Left colon (tissue), 2 donors: Measurements from ENCODE around the gene EXOSC3. TPM values are rescaled to one million over a fixed set of nuclear protein-coding genes. Genes with fewer than 3 reads are reported as not detected.
A peak's percentile ranks its signal among the peaks of the same experiment; 100 is the strongest.
"Not testable (repeated sequence)": the region's sequence is repeated elsewhere in the genome, so short reads cannot be mapped to it uniquely, and the experiment has no call there.

ENCODE experiments used
- ATAC-seq: fragments of 200-7000 bp; cut with Tn5 transposase; one replicate; pipeline ENCODE4 v1.9.1; 2020; ENCODE audit warnings: mild to moderate bottlenecking, moderate library complexity
- DNase-seq, 2 donors: peaks; one replicate each; pipeline ENCODE4 v3.0.0-alpha.2; 2020
- intact Hi-C, 2 donors: fragments of 100-400 bp; cut with DNase I in 1 of 2; cut with micrococcal nuclease in 1 of 2; formaldehyde crosslinking; loops; one replicate each; pipeline versions ENCODE4 v1.11.2 to v1.14.0; 2022; cut with DNase I, micrococcal nuclease
- long read RNA-seq: library from polyadenylated mRNA; unstranded; transcript quantifications from one replicate; pipeline ENCODE4 v2.0.0, GENCODE V29; 2021
- total RNA-seq, 2 donors: library from RNA; stranded (reverse); fragmentation: NEBNext Ultra II Directional; extraction: Animal tissue kit (Norgen Biotek cat#: 25700); gene quantifications; one replicate each; pipeline ENCODE4 v1.2.1, GENCODE V29; 2021
- donor health status: DM: no; HTN: no; CAD: no.
- donor health status: DM: yes; HTN: yes; CAD: no.

The EXOSC3 gene
- total RNA-seq = 10 to 100 TPM; 30.5 to 31.4 TPM
- long read RNA-seq, transcript EXOSC3-202 (3 exons, 768 nt) = minor isoform, 5 of 24 reads
- long read RNA-seq, transcript EXOSC3-201 (4 exons, 1,806 nt) = major isoform, 17 of 24 reads
- long read RNA-seq, partial matches to known transcripts = 0 of 24 reads
- long read RNA-seq, other reads (novel, unspliced or antisense) = 1 of 24 reads

DNA sequence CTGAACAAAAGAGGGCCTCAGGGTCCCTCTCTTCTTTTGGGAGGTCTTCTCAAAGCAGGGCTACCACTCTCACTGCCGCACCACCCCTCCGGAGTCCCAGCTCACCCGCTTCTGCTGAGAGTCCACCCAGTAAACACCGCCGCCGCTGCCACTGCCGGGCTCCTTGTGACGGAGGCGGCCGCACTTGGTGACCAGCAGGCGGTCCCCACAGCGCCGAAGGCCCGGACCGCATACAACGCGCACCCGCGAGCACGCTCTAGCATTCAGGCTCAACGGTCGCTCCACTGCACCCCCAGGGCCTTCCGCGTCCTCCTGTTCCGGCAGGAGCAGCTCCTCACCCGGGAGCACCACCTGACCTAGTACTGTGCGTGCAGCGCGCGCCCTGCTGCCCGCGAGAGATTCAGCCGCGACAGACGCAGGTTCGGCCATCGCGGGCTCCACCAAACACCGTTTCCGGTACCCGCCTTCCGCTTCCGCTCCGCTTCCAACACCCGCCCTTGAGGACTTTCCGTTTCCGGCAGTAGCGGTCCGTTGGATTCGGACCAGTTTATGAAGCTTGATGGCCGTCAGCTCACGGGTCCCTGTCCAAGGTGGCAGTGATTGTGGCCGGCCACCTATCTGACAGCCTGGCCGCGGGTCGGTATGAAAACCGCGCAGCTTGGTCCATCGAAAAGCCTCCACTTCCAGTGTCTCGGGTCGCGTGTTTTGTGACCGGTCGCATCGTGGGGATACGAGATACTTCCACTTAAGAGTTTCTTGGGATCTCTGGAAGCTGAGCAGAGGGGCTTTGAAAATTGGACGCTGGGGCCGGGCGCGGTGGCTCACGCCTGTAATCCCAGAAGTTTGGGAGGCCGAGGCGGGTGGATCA lies at the start of gene EXOSC3:
EXOSC3 (minus strand) TSS at position 449 of the 868 bp plus-strand sequence; CDS start at position 429, 20 bp downstream.
- intact Hi-C loops = no loop called here
- DNase-seq (peak; percentile 91 to 92), ATAC-seq (peak; percentile 96)

DNA sequence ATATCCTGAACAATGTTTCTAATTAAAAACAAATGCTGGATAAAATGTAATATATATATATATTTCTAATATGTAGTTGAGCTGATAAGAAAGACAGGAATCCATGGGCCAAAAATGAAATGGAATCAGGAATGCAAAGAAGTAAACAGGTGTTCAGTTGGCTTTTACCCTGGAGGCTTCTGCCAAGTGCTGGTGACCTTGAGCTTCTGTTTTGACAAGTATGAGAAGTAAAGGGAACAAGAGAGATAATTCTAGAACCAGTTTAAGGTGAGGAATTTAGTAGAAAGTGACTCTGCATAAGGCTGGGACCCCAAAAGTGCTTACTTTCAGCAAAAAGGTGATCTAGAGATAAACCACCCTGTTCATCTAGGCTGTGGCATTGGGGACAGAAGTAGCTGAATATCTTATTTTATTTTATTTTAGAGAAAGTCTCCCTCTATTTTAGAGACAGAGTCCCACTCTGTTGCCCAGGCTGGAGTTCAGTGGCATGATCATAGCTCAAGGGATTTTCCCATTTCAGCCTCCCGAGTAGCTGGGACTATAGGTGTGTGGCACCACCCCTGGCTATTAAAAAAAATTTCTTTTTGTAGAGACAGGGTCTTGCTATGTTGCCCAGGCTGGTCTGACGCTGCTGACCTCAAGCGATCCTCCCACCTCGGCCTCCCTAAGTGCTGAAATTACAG lies 42.8 kb upstream of the EXOSC3 start:
- intact Hi-C loops = no loop called here
- ATAC-seq (no peak), DNase-seq (no peak)

DNA sequence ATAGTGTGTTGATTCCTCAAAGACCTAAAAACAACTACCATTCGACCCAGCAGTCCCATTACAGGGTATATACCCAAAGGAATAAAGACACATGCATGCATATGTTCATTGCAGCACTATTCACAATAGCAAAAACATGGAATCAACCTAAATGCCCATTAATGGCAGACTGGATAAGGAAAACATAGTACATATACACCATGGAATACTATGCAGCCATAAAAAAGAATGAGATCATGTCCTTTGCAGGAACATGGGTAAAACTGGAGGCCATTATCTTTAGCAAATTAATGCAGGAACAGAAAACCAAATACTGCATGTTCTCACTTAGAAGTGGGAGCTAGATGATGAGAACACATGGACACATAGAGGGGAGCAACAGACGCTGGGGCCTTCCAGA lies 40.3 kb upstream of the EXOSC3 start:
- ATAC-seq, intact Hi-C loops, DNase-seq: not testable (repeated sequence)

DNA sequence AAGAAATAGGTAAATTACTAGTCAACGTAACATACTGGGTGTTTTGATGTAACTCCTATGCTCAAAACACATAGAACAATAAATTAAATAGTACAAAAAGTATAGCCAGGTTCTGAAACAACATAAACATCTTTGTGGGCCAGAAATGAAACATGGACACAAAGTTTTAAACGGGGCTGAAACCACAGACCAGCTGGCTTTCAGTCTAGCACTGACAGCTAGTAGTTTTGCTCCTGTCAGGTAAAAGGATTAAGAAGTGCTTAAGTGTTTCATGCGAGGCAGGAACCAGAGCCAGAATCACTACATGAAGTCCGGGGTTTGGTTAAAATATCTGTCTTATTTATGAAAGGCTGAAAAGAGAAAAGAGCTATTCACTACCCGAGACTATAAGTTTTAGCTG lies 35.3 kb upstream of the EXOSC3 start:
- intact Hi-C loops = no loop called here
- DNase-seq = no peak
- ATAC-seq = no peak

DNA sequence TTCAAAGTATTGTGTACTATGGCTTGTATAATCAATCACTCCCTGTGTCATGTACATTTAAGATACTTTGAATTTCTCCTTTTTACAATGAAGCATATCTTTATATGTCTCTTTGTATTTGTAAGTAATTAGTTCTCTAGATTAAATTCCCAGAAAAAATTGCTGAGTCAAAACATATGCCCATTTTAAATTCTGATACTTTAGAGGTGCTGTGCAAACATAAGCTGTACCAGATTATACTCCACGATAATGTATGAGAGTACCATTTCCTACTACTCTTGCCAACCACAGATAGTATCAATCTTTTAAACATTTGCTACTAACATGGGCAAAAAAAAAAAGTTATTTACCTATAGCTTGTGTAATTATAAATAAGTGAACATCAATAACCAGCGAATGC lies 34.0 kb upstream of the EXOSC3 start:
- no peak for DNase-seq
- intact Hi-C loops = no loop called here
- no peak for ATAC-seq

DNA sequence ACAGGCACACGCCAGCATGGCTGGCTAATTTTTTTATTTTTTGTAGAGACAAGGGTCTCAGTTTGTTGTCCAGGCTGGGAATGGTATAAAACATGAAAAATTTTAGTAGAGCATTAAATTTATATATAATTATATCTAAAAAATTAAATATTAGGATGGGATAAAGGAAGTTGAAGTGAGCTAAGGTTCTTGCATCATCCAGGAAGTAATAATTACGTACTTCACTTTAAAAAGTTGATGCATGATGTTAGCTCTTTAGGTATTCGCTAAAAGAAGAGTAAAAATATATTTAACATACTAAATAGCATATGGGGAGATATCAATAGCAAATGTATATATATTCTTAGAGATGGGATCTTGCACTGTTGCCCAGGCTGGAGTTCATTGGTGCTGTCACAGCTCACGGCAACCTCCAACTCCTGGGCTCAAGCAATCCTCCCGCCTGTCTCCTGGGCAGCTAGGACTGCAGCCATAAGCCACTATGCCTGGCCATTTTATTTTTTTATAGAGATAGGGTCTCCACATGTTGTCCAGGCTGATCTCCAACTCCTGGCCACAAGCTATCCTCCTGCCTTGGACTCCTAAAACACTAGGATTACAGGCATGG lies 28.0 kb upstream of the EXOSC3 start:
- DNase-seq = no peak
- no peak for ATAC-seq
- intact Hi-C loops = no loop called here

DNA sequence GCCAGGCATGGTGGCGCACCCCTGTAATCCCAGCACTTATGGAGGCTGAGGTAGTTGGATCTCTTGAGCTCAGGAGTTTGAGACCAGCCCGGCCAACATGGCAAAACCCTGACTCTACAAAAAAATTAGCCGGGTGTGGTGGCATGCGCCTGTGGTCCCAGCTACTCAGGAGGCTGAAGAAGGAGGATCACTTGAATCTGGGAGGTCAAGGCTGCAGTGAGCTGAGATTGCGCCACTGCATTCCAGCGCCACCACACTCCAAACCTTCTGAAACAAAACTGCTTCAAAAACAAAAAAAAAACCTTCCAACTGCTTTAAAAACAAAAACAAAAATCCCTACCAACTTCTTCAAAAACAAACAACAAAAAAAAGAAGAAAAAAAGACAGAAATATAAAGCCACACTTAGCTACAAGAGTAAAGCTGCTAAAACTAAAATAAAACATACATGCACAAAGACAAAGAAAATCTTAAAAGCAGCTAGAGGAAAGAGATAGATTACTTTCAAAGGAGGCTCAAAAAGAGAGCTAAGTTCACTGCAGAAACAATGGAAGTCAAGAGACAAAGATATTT lies 27.1 kb upstream of the EXOSC3 start:
- intact Hi-C loops = no loop called here
- ATAC-seq (no peak), DNase-seq (no peak)

DNA sequence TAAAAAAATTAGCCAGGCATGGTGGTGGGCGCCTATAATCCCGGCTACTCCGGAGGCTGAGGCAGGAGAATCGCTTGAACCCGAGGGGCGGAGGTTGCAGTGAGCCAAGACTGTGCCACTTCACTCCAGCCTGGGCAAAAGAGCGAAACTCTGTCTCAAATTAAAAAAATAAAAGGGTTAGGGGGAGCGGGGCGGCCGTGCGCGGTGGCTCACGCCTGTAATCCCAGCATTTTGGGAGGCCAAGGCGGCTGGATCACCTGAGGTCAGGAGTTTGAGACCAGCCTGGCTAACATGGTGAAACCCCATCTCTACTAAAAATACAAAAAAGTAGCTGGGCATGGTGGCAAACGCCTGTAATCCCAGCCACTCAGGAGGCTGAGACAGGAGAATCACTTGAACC lies 24.8 kb upstream of the EXOSC3 start:
- DNase-seq, ATAC-seq, intact Hi-C loops: not testable (repeated sequence)

DNA sequence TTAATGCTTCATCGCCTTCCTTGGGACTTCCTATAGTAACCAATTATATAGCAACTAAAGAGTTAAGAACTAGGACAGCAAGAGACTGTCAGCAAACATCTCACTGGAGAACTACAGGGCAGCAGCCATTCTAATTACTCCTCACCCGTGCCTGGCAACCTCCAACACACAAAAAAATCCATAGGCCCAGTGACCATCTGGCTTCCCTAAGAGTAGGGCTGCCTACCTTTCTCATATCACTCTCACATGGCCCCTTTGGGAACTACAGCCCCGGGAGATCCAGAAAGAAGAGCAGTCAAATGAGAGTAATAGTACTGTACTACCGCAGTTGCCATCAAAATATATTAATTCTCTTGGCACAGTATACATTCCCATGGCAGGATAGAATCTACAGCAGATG lies 21.4 kb upstream of the EXOSC3 start:
- ATAC-seq = no peak
- no peak for DNase-seq
- intact Hi-C loops = no loop called here

DNA sequence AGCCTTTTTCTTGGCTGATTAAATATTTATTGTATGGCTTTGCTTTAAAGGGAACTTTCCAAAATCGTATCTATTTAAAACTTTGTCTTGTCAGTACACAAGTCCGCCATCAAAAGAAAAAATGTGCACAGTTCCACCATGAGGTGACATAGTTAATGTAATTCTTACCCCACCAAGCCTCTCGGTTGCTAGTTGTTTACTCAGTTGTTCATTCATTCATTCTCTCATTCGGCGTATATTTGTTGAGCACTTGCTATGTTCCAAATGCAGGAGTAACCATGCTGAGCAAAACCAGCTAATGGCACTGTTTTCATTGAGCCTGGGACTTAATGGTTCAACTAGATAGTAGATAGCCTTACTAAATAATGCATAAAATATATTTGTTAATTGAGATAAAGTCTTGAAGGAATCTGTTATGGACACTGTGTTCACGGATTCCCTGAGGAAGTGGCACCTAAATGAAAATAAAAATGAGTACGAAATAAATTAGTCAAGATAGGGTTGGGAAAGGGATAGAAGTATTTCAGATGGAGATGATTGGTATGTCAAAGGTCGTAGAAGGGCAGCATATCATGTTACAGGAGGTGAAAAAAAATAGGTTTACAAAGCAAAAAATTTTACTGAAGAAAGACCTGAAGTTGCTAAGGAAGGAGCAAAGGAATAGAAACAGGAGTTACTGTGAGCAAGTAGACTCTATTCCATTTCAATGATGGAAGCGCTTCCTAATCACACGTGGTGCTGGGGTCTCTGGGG lies 17.3 kb upstream of the EXOSC3 start:
- ATAC-seq (no peak), DNase-seq (no peak)
- intact Hi-C loops = no loop called here

DNA sequence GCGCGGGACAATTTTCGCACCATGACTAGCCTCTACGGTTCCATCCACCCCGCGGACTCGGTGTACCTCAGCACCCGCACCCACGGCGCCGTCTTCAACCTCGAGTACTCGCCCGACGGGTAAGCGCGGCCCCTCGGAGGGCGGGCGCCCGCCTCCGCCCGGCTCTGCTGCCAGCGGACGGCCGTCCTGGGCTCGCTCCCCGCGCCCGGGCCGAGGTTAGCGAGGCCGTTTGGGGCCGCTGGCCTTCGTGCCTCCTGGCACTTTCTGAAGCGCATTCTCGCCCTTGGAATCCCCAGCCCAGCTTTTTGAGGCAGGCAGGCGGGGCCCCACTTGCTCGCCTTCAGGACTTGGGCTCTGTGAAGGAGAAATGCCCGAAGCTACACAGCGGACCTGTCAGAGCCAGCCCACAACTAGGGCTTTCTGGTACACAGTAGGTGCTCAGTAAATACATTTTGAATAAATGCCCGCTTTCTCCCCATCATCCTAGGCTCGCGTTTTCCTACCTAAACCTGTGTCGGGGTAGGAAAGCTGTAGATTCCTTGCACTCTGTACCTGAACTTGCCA lies 16.5 kb upstream of the EXOSC3 start:
- intact Hi-C loops = no loop called here
- ATAC-seq = peak; percentile 58
- DNase-seq = peak in 1 of 2 donors; percentile 50

DNA sequence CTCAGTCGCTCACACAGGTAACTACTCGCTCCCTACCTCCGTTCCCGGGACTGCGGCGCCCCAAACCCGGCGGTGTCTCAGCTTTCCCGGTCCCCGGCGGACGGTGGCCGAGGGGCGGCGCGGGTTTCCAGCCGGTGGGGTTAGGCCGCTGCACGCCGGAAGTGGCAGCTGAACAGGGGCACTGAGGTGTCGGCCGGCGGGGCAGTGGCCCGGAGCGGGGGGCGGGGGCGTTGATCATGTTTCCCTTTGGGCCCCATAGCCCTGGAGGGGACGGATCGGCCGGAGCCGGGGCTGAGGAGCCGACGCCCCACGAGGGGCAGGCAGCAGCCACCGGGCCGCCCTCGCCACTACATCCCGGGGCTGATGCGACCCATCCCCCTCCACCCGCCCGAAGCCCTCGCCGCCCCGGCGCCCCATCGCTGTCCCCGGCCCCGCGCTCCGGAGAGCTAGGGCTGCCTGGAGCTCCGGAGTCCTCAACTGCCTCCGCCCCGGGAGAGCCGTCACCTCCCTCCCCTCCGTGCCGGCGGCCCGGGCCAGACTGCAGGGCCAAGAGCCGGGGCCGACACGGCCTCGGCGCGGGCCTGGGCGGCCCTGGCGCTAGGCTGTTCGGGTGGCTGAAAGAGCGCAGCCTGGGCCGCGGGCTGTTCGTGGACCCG lies 15.9 kb upstream of the EXOSC3 start, which contains the start of gene DCAF10:
DCAF10 (plus strand) TSS at position 167 of the 656 bp plus-strand sequence; CDS start at position 237, 70 bp downstream.
- ATAC-seq (peak; percentile 89), DNase-seq (peak; percentile 83 to 88)
- intact Hi-C loops = no loop called here

DNA sequence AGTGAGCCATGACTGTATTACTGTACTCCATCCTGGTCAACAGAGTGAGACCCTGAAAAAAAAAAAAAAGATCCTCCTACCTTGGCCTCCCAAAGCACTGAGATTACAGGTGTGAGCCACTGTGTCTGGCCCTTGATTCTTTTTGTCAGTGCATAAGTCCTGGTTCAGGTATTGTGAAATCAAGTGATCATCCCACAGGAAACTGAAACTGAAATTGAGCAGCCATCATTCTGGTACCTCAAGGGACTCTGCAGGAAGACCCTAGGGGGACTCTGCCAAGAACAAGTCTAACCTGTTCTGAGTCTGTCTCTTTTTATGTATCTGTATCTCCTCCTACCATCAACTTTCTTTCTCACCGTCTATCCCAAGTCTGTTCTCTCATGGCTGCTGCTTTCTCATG lies 13.8 kb upstream of the EXOSC3 start:
- intact Hi-C loops = no loop called here
- DNase-seq = no peak
- no peak for ATAC-seq

DNA sequence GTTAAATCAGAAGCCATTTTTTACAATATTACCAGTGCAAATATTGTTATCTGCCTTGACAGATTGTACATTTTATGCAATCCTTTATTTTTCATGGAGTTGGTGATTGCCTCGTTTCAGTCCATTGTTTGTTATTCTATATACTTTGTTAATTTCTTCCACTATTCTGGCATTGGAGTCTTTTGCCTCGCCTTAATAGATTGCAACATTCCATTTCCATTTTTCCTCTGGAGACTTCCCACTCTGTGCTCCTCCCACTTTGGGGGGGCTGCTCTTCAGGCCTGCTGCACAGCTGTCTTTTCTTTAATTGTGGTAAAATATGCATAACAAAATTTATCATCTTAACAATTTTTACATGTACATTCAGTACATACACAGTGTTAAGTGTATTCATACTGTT lies 11.4 kb upstream of the EXOSC3 start:
- DNase-seq (no peak), ATAC-seq (no peak)
- intact Hi-C loops = no loop called here

DNA sequence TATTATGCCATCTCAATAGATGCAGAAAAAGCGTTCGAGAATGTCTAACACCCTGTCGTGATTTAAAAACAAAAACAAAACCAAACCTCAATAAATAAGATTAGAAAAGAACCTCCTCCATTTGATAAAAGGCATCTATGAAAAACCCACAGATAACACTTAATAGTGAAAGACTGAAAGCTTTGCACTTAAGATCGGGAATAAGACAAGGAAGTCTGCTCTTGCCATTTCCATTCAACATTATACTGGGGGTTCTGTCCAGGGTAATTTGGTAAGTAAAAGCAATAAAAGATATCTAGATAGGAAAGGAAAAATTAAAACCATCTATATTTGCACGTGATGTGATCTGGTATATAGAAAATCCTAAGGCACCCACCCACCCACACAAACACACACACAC lies 7.3 kb upstream of the EXOSC3 start:
- ATAC-seq (no peak), DNase-seq (no peak)
- intact Hi-C loops = no loop called here

DNA sequence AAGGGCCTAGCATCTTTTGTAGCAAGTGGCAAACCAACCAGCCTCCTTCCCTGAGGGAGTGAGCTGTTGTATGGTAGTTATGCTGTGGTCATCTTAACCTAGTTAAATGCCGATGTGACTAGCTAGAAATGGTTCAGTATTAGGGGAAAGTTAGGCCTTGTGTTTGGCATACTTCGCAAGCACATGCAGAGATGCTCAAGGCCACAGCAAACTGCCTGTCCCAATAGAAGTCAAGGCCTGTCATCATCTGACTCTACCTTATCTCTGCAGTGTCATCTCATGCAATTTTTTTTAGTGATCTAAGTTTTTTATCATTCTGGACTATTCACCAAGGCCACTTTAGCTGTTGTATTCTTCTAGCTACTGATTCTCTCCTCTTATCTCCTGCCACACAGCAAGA lies 5.2 kb upstream of the EXOSC3 start:
- ATAC-seq (no peak), DNase-seq (no peak)
- intact Hi-C loops = no loop called here

DNA sequence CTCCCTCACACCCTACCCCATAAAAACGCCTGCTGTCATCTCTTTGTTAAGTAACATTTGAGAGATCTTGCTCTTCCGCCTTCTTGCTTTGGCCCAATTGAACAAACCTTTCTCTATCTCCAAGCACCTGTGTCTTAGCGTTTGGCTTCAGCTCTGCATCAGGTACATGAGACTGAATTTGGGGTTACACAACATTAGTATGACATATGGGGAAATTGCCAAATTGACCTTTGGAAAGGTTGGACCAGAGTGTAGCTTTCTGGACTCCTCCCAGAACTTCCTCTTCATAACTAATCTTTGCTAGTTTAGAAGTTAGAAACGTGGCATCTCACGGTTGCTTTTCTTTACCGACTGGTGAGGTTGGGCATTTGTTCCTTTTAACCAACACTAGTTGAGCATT lies 3.5 kb upstream of the EXOSC3 start:
- DNase-seq (no peak), ATAC-seq (no peak)
- intact Hi-C loops = no loop called here

DNA sequence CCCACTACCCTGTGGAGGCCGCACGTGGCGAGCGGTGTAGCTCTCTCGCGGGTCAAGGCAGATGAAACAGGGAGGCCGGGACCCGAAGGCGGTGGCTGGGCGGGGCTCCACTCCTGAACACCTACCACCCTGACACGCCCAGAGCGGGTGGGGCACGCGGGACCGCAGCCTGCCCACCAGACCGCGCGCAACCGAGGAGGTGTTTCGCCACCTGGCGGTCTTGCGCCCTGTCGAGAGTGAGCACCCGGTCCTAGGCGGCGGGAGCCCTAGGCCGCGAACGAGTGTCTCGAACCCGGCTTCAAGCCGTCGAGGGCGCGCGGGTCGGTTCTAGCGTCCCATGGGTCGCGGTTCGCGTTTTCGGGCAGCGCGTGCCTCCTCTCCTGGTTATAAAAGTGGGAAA lies 2.2 kb upstream of the EXOSC3 start:
- ATAC-seq (no peak), DNase-seq (peak in 1 of 2 donors; percentile 13)
- intact Hi-C loops = no loop called here
